HEK293 (cell line): ENCODE data around the gene RPS5.
"Not testable (repeated sequence)": the region's sequence is repeated elsewhere in the genome, so short reads cannot be mapped to it uniquely, and the experiment has no call there.

Experiments used
- CTCF ChIA-PET: fragments of 350-600 bp; formaldehyde crosslinking; extraction: SDS; loops from one replicate; lab custom pipeline; 2021; ENCODE audit warnings: antibody characterized with exemption; lab: Yijun Ruan, JAX
- POLR2A ChIA-PET: fragments of 300-600 bp; formaldehyde crosslinking; extraction: SDS; loops from one replicate; lab custom pipeline; 2020; ENCODE audit warnings: antibody characterized with exemption, inconsistent platforms; lab: Yijun Ruan, JAX
- H3K27ac ChIP-seq: fragments of 200-500 bp; sonication (Bioruptor generic); 2 replicates; pipeline ENCODE4 v1.5.1; 2014; ENCODE audit warnings: low read depth, low read length, control low read depth, inconsistent platforms; ENCODE audit errors: extremely low read depth
- H3K36me3 ChIP-seq, 2 experiments: fragments of 200-500 bp in 1 of 2; sonication (Bioruptor generic) in 1 of 2; 1 replicate in 1 of 2; 2 replicates in 1 of 2; pipeline ENCODE4 v1.5.1; 2014 to 2017; ENCODE audit warnings: inconsistent platforms in 2 of 2, low read length in 2 of 2; ENCODE audit not compliant: control insufficient read depth in 2 of 2, insufficient read depth in 1 of 2
- H3K4me1 ChIP-seq: fragments of 200-500 bp; sonication (Bioruptor generic); 2 replicates; pipeline ENCODE4 v1.5.1; 2014; ENCODE audit warnings: mild to moderate bottlenecking, low read length, inconsistent platforms; ENCODE audit not compliant: control insufficient read depth, insufficient read depth
- H3K4me3 ChIP-seq: 2 replicates; pipeline ENCODE4 v1.5.1; 2011; ENCODE audit warnings: low read depth, mild to moderate bottlenecking, control low read depth, low read length, moderate library complexity
- H3K9me3 ChIP-seq: fragments of 200-500 bp; sonication (Bioruptor generic); 2 replicates; pipeline ENCODE4 v1.5.1; 2014; ENCODE audit warnings: low read depth, low read length, inconsistent platforms; ENCODE audit not compliant: control insufficient read depth, insufficient read depth
- PBX3 ChIP-seq: sonication (generic); formaldehyde crosslinking; IDR thresholded peaks from 2 replicates; pipeline ENCODE4 v1.8.1; 2022; ENCODE audit warnings: mild to moderate bottlenecking, moderate library complexity, missing genetic modification reagents
- SP7 ChIP-seq: fragments of 450-650 bp; formaldehyde crosslinking; IDR thresholded peaks from 2 replicates; pipeline ENCODE4 v1.5.1; 2016; ENCODE audit warnings: missing biosample characterization, missing genetic modification characterization
- ZBTB1 ChIP-seq: fragments of 450-650 bp; formaldehyde crosslinking; IDR thresholded peaks from 2 replicates; pipeline ENCODE4 v1.5.1; 2016; ENCODE audit warnings: missing biosample characterization, missing genetic modification characterization
- ZFP41 ChIP-seq: fragments of 450-650 bp; formaldehyde crosslinking; IDR thresholded peaks from 2 replicates; pipeline ENCODE4 v1.5.1; 2016; ENCODE audit warnings: missing biosample characterization, missing genetic modification characterization, borderline replicate concordance
- ZNF148 ChIP-seq: fragments of 450-650 bp; formaldehyde crosslinking; IDR thresholded peaks from 2 replicates; pipeline ENCODE4 v1.5.0; 2017; ENCODE audit warnings: missing biosample characterization, missing genetic modification characterization, borderline replicate concordance
- ZNF169 ChIP-seq: fragments of 450-650 bp; formaldehyde crosslinking; IDR thresholded peaks from 2 replicates; pipeline ENCODE4 v1.5.1; 2016; ENCODE audit warnings: missing biosample characterization, missing genetic modification characterization
- ZNF202 ChIP-seq: fragments of 450-650 bp; formaldehyde crosslinking; IDR thresholded peaks from 2 replicates; pipeline ENCODE4 v1.5.1; 2016; ENCODE audit warnings: missing biosample characterization, missing genetic modification characterization, borderline replicate concordance
- ZNF239 ChIP-seq: fragments of 450-650 bp; formaldehyde crosslinking; IDR thresholded peaks from 2 replicates; pipeline ENCODE4 v1.5.1; 2016; ENCODE audit warnings: missing biosample characterization, missing genetic modification characterization
- ZNF26 ChIP-seq: fragments of 450-650 bp; formaldehyde crosslinking; IDR thresholded peaks from 2 replicates; pipeline ENCODE4 v1.5.1; 2016; ENCODE audit warnings: missing biosample characterization, missing genetic modification characterization
- ZNF311 ChIP-seq: fragments of 450-650 bp; formaldehyde crosslinking; IDR thresholded peaks from 2 replicates; pipeline ENCODE4 v1.5.1; 2017; ENCODE audit warnings: missing biosample characterization, missing genetic modification characterization, borderline replicate concordance
- ZNF37A ChIP-seq: fragments of 450-650 bp; IDR thresholded peaks from 2 replicates; pipeline ENCODE4 v1.5.1; 2018; ENCODE audit warnings: missing biosample characterization, missing genetic modification characterization
- ZNF518A ChIP-seq: fragments of 450-650 bp; formaldehyde crosslinking; conservative IDR thresholded peaks from 2 replicates; pipeline ENCODE4 v1.5.1; 2016; ENCODE audit warnings: low read depth, missing biosample characterization, missing genetic modification characterization
- ZNF529 ChIP-seq: fragments of 450-650 bp; formaldehyde crosslinking; IDR thresholded peaks from 2 replicates; pipeline ENCODE4 v1.5.1; 2017; ENCODE audit warnings: missing genetic modification characterization, missing biosample characterization; ENCODE audit not compliant: insufficient replicate concordance
- ZNF544 ChIP-seq: fragments of 450-650 bp; formaldehyde crosslinking; IDR thresholded peaks from 2 replicates; pipeline ENCODE4 v1.5.0; 2017; ENCODE audit warnings: missing biosample characterization, missing genetic modification characterization
- ZNF596 ChIP-seq: fragments of 450-650 bp; IDR thresholded peaks from 2 replicates; pipeline ENCODE4 v1.5.0; 2018; ENCODE audit warnings: missing biosample characterization, mild to moderate bottlenecking, missing genetic modification characterization, moderate library complexity
- ZNF610 ChIP-seq: fragments of 450-650 bp; formaldehyde crosslinking; IDR thresholded peaks from 2 replicates; pipeline ENCODE4 v1.5.1; 2016; ENCODE audit warnings: missing biosample characterization, missing genetic modification characterization, borderline replicate concordance
- ZNF629 ChIP-seq: fragments of 450-650 bp; formaldehyde crosslinking; IDR thresholded peaks from 2 replicates; pipeline ENCODE4 v1.5.1; 2017; ENCODE audit warnings: missing biosample characterization, missing genetic modification characterization
- ZNF645 ChIP-seq: fragments of 450-650 bp; formaldehyde crosslinking; IDR thresholded peaks from 2 replicates; pipeline ENCODE4; 2016; ENCODE audit warnings: missing biosample characterization, missing genetic modification characterization
- ZNF677 ChIP-seq: fragments of 450-650 bp; IDR thresholded peaks from 2 replicates; pipeline ENCODE4 v1.5.0; 2018; ENCODE audit warnings: missing biosample characterization, mild to moderate bottlenecking, missing genetic modification characterization, moderate library complexity

RPS5 gene

GRCh38 chr19:58374200-58374599 lies 12.9 kb upstream of the RPS5 start (continued):
- TF ChIP-seq ZNF645 (no peak), PBX3 (CRISPR knock-in tag) (no peak), ZNF610 (tag by site-specific recombination) (no peak), ZNF311 (no peak), ZNF518A (tag by site-specific recombination) (no peak), SP7 (no peak), ZBTB1 (tag by site-specific recombination) (no peak), ZNF202 (tag by site-specific recombination) (no peak), ZNF529 (tag by site-specific recombination) (no peak), ZNF169 (no peak), ZNF629 (no peak)

- not testable (repeated sequence) for H3K36me3 ChIP-seq, H3K27ac ChIP-seq, H3K4me1 ChIP-seq, H3K9me3 ChIP-seq, H3K4me3 ChIP-seq
- CTCF ChIA-PET: interaction anchor here (1.0 kb wide), 1 partner anchor 15 kb away, joined by 5 read pairs; no protein-coding TSS in a partner anchor
- POLR2A ChIA-PET: interaction anchor here (0.7 kb wide), 2 partner anchors 11 to 74 kb away, joined by 4 read pairs; partner anchors contain the start of gene ZNF324B
Measured at GRCh38 chr19:58376724-58377123, 10.3 kb upstream of the RPS5 start.

GRCh38 chr19:58379246-58379645 lies 7.8 kb upstream of the RPS5 start:
- H3K36me3 ChIP-seq: no peaks in the 10 kb centered on the region
- no peak overlapping the region for H3K4me3 ChIP-seq
- CTCF ChIA-PET: interaction anchor here (0.6 to 1.1 kb wide), 4 partner anchors 29 to 140 kb away, joined by 3 to 6 read pairs (median 4); partner anchors contain the start of genes ZBTB45 and ZNF584
- POLR2A ChIA-PET: interaction anchor here (0.8 to 1.5 kb wide), 4 partner anchors 12 to 164 kb away, joined by 3 to 13 read pairs (median 4); partner anchors contain the start of genes TRIM28, ZNF497 and ZNF584
- no peaks in the 10 kb centered on the region for H3K9me3 ChIP-seq
- H3K4me1 ChIP-seq: peaks cover 5% of the 10 kb centered on the region; the same call in 1 of the 2 replicates
- H3K27ac ChIP-seq: no peak overlapping the region; the same call in 1 of the 2 replicates
- TF ChIP-seq ZNF239 (tag by site-specific recombination) (no peak), ZNF596 (tag by site-specific recombination) (no peak), ZNF26 (tag by site-specific recombination) (no peak), ZNF148 (no peak), PBX3 (CRISPR knock-in tag) (no peak), ZNF544 (tag by site-specific recombination) (no peak), ZNF37A (no peak), ZNF677 (tag by site-specific recombination) (no peak), ZFP41 (tag by site-specific recombination) (no peak)
